ENCODE measurements around the gene CALML5.

Gene CALML5

GRCh38 chr10:5530412-5530806 lies 31.0 kb upstream of the CALML5 start:
- DNase-seq (ENCODE audit: extremely low read depth, low read depth), result no peak
- TF ChIP-seq, protein P1, sequence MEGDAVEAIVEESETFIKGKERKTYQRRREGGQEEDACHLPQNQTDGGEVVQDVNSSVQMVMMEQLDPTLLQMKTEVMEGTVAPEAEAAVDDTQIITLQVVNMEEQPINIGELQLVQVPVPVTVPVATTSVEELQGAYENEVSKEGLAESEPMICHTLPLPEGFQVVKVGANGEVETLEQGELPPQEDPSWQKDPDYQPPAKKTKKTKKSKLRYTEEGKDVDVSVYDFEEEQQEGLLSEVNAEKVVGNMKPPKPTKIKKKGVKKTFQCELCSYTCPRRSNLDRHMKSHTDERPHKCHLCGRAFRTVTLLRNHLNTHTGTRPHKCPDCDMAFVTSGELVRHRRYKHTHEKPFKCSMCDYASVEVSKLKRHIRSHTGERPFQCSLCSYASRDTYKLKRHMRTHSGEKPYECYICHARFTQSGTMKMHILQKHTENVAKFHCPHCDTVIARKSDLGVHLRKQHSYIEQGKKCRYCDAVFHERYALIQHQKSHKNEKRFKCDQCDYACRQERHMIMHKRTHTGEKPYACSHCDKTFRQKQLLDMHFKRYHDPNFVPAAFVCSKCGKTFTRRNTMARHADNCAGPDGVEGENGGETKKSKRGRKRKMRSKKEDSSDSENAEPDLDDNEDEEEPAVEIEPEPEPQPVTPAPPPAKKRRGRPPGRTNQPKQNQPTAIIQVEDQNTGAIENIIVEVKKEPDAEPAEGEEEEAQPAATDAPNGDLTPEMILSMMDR (IDR thresholded peaks at IDR 0.05; ENCODE audit: low read depth, low read length, missing control alignments), result no peak
- H3K4me3 ChIP-seq (replicated peaks; ENCODE audit: low read depth, low read length), result no peak overlapping the region

- no peak for DNase-seq (ENCODE audit: extremely low read depth, low read depth)
- TF ChIP-seq, protein P1 (IDR thresholded peaks at IDR 0.05; ENCODE audit: low read depth, low read length, missing control alignments), result no peak
- no peak overlapping the region for H3K4me3 ChIP-seq (replicated peaks; ENCODE audit: low read depth, low read length)
Measured at GRCh38 chr10:5529702-5530411, 30.5 kb upstream of the CALML5 start.

DNA sequence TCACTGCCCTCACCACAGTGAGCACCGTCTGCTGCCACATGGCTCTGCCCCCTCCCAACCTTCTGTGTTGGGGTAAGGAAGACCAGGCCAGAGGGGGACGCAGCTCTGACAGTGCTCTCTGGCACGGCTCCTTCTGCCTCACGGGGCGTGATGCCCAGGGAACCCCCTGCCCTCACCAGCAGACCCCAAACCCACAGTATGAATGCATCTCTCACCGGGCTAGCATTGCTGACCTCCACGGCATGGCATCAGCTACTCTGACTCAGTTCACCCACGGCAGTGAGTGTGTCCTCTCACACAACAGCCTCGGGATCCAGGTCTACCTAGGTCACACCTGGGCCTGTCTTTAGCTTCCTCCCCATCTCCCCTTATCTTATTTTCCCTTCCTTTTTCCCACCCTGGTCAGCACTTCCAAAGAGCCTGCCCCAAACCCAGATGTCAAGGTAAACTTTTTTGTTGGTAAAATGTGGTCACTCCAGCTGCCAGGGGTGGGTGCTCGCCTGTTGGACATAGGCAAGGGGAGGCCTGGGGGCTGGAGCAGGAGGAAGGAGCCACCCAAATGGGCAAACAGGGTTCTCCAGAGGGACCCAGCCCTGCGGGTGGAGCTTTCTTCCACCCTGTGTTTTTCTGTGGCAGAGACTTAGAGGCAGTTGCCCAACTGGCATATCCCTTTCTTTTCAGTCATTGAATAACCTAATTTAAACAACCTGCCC lies 29.8 kb upstream of the CALML5 start:
- TF ChIP-seq, protein P1 (IDR thresholded peaks at IDR 0.05; ENCODE audit: low read depth, low read length, missing control alignments), result no peak
- no peak for DNase-seq (ENCODE audit: extremely low read depth, low read depth)
- no peak overlapping the region for H3K4me3 ChIP-seq (replicated peaks; ENCODE audit: low read depth, low read length)

DNA sequence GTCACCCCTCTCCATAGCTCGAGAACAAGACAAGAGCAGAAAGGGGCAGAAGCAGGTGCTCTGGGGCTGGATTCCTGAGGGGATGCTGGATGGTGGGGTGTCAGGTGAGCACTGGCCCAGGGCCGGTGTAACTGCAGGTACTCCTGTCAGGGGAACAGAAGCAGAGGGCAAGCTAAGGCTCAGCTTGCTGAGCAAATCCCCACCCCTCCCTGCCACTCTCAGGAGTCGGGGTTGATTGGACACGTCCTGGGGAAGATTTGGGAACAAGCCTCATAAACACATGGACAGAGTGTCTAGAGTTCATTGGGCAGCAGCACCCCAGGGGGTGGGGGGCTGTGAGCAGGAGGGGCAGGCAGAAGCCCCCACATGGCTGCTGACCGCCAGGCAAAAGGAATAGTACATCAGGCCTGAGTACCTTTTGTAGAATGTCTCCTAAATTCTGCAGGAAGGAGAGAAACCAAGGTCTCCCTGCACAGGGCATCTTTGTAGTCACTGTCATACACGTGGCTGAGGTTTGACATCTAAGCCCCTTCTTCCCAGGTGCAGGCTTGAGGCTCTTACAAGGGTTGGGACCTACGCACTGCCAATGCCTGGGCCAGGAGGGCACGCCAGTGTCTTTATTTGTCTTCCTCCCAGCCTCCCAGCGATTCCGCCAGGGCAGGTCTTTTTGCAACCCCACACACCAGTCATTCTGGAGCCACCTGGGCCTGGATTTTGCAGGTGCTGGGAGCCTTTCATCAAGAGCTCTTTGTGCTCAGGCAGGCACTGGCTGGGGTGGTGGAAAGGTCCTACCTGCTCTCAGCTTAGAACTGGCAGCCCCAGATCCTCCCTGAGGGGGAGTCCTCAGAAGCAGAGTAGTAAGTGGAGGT lies 28.2 kb upstream of the CALML5 start:
- TF ChIP-seq, protein P1 (IDR thresholded peaks at IDR 0.05; ENCODE audit: low read depth, low read length, missing control alignments), result no peak
- no peak for DNase-seq (ENCODE audit: extremely low read depth, low read depth)
- no peak overlapping the region for H3K4me3 ChIP-seq (replicated peaks; ENCODE audit: low read depth, low read length)

- no peak overlapping the region for H3K4me3 ChIP-seq (replicated peaks; ENCODE audit: low read depth, low read length)
- TF ChIP-seq, protein P1 (IDR thresholded peaks at IDR 0.05; ENCODE audit: low read depth, low read length, missing control alignments), result no peak
- no peak for DNase-seq (ENCODE audit: extremely low read depth, low read depth)
Measured at GRCh38 chr10:5526691-5527331, 27.4 kb upstream of the CALML5 start.

- H3K4me3 ChIP-seq (replicated peaks; ENCODE audit: low read depth, low read length), result no peak overlapping the region
- no peak for DNase-seq (ENCODE audit: extremely low read depth, low read depth)
- TF ChIP-seq, protein P1 (IDR thresholded peaks at IDR 0.05; ENCODE audit: low read depth, low read length, missing control alignments), result no peak
Measured at GRCh38 chr10:5525561-5526341, 26.4 kb upstream of the CALML5 start.
